Left kidney (tissue), 8 donors: ENCODE data around the gene RYR1. TPM values are rescaled to one million over a fixed set of nuclear protein-coding genes. Genes with fewer than 3 reads are reported as not detected.
A peak's percentile ranks its signal among the peaks of the same experiment; 100 is the strongest.

ENCODE experiments used
- DNase-seq: peaks from one replicate; pipeline ENCODE4 v3.0.0-alpha.2; 2013
- long read RNA-seq, 8 donors: transcript quantifications; one replicate each; lab custom pipeline, GENCODE V29; 2026
- polyA plus RNA-seq: library from polyadenylated mRNA; unstranded; fragments of 120-200 nt; gene quantifications from one replicate; pipeline ENCODE4 v1.2.1, GENCODE V29; 2013; ENCODE audit not compliant: insufficient read length

The RYR1 gene
- 9.6 TPM for polyA plus RNA-seq
- long read RNA-seq, donor 1 = 0 reads
- long read RNA-seq, donor 2, partial matches to known transcripts = 0 of 1 reads
- long read RNA-seq, donor 2, other reads (novel, unspliced or antisense) = 0 of 1 reads
- long read RNA-seq, donor 3 = 0 reads
- long read RNA-seq, donor 4 = 0 reads
- long read RNA-seq, donor 5 = 0 reads
- long read RNA-seq, donor 6 = 0 reads
- long read RNA-seq, donor 7 = 0 reads
- long read RNA-seq, donor 8 = 0 reads

DNA sequence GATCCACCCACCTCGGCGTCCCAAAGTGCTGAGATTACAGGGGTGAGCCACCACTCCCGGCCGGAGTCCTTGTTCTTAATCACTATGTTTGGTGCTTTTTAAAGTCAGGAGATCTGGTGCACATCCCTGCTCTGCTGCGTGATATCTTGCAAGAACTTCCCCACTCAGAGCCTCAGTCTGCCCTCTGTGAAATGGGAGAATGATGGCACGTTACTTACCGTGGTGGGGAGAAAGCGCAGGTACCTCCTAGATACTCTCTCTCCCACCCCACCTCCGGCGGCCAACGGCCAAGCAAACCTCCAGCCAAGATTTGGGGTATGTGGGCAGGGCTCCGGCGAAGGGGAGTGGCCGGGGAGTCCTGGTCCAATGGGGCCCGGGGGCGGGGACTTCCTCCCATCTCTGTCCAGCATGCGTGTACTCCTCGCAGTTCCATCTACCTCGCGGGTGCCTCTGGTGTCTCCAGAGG lies at the start of gene RYR1:
TSS of gene RYR1 (plus strand) at position 424 of the 466 bp plus-strand sequence. CDS start 139 bp downstream, outside the sequence.
- DNase-seq = peak; percentile 34

DNA sequence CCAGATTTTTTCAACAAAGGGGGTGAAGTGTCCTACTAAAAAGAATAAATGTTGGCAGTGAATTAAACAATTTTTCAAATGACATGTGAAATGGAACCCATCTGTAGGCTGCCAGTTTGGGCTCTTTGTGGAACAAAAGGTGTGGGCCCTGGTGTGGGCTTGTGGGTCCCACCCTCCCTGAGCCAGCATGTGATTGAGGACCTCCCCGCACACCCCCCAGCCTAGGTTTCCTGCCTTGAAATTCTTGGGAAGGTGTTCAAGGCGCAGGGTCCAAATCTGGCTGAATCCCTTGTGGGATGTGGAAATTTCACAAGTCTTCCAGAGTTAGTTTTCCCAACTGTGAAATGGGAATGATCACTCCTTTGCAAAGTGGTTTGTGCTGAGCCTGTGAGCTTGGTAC lies 49.7 kb upstream of the RYR1 start:
- no peak for DNase-seq

DNA sequence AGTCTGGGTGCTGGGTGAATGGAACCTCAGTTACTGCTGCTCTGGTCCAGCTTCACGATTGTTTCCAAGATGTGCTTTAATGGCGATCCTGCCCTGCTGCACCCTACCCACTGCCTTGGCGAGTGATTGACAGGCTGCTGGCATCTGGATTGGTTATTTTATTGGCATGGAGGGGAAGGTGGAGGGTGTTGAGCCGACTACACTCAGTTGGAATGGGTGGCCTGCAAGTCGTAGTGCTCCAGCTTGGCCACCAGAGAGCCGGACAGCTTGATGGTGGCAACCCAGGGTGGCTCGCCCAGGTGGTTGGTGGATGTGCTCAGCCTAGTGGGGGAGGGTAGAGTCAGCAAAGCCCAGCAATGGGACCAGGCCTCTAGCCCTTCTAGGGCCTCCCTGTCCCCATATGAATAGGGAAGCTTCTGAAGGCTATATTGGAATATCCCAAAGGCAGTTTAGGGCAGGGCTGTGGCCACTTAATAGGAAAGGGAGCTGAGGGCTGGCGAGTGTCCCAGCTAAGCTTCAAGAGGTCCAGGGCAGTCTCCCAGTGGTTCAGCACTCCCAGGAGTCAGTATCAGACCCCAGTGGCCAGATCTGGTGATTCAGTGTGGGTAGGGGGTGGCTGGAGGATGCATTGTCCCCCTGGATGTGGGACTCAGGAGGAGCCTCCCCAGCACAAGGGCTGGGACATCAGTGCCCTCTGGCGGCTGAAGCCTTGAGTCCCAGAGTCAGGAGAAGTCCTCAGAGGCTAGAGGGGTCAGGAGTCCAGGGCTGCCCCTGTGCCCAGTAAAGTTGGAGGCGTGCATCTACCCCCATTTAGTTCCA lies 49.1 kb upstream of the RYR1 start:
- DNase-seq = no peak

DNA sequence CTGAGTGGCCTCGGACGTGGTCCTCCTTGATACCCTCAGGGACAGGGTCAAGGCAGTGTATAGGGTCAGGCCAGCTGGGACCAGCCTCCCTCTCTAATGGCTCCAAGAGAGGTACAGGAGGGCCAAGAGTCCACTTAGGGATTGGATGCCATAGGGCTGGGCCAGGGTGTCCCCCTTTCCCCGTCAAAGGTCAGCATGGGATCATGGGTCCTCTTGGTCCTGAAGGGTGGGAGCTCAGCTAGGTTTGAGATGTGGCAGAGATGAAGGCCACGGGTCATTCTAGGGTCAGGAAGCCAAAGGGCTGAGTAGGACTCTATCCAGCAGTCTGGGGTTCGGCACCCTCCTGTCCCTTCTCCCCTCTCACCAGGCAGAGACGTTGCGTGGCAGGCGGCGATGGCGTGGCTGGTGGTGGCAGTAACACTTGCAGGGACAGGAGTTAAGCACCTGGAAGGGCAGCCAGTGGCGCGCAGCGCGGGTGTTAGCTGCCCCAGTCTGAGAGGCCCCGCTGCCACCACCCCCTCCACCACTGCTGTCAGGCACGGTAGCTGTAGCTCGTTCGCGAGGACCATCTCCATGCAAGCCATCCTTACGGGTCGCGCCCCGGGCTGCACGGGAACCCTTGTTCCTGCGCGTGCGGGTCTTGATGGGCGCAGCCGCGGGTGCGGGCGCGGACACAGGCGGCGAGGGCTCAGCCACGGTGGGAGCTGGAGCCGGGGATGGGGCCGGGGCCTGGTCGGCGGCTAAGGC lies 48.3 kb upstream of the RYR1 start:
- DNase-seq = no peak

DNA sequence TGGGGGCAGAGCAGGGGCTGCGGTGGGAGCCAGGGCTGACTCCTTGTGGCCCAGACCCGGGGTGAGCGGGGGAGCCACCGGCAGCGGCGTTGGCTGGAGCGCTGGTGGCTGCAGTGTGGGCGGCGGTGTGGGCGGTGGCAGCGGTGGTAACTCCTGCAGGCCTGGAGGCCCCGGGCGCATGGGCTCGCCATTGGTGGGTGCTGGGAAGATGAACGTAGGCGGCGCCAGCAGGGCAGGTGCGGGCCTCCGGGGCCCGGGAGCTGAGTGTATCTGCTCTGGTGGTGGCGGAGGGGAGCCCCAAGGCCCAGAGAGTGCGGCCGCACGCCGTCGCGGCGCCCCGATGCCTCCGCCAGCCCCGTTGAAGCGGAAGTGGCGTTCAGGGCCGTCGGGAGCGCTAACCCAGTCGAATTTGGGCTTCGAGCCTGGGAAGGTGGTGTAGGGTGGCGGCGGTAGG lies 47.7 kb upstream of the RYR1 start:
- DNase-seq = no peak

DNA sequence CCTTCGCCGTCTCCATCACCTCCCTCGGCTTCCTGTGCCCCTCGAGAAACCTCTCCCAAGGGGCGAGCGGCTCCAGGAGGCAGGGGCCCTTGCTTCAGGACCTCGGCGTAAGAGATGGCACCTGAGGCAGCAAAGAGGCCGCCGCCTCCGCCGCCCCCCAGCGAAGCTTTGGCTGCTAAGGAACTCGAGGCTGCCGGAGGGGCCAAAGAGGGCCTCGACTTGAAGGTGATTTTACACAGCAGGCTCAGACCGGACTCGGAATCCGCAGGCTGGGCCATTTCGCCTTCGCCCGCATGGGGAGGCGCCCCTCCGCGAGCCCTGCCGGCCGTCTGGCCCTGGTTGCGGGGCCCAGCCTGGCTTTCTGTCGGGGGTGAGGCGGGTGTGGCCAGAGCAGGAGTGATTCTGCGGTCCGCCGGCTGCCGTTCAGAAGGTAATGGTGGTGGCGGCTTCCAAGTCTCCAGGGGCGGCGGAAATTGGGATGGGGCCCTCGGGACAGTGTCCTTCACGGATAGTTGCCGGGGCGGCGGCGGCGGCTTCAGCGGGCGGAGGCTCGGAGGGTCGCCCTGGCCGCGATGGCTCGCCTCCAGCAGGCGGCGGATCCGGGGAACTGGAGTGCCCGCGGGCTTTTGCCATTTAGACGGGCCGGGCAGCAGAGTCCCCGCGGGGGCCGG lies 47.1 kb upstream of the RYR1 start:
- no peak for DNase-seq

DNA sequence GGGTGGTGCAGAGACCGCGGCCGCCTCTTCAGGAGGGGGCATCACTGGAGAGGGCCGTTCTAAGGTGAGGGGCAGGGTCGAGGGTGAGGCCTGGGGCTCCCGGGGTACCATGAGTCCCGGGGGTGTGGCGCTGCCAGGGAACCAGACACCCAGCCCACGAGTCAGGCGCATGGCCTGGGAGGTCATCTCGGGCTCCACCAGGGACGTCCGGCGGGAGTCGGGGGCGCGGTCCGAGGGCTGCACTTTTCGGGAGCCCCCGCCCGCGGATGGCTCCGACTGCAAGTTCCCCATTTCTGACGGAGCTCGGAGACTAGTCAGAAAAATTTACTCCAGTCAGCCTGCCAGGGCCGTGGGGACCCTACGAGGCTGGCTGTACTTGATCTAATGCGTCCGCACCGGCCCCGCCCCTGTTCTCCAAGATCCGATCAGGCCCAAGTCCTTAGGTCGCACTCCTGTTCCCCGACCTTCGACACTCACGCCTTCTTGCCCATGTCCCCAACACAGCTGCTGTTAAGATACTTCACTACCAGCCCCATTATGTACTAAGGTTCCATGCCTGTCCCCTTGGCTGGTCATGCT lies 46.4 kb upstream of the RYR1 start:
- no peak for DNase-seq

DNA sequence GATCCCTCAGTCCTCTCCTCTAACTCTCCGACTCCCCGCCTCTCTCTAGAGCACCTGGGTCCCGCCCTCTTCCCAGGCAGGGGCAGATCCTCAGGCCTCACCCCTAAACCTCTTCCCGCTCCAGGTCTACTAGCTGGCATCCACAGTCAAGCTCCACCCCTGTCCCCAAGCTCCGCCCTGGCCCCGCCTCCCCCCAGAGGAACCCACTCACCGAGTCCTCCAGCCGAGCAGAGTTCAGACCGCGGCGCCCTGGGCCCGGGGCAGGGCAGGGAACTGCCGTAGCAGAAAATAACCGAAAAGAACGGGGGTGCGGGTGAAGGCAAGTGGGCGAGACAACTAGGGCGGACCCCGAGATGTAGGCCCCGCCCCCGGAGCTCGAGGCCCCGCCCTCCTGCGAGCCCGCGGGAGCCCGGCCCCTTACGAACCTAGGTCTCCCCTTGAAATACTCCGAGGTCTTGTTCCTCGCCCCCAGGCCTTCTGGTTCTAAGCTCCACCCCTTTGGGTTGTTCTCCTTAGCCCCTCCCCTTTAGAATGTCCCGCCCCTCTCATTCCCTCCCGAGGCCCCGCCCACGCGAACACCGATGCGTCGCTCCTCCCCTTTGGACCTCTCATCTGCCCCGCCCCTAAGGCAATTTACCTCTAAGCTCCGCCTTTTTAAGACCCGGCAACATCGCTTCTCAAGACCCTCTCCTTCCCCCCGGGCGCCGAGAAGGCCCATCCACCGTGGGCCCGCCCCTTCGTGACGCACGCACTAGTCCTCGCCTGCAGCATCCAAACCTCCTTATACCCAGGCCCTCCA lies 45.7 kb upstream of the RYR1 start, which contains the start of gene GGN:
TSS of gene GGN (minus strand) at position 485 of the 799 bp plus-strand sequence. CDS start 773 bp downstream, outside the sequence.
- DNase-seq = peak; percentile 75

DNA sequence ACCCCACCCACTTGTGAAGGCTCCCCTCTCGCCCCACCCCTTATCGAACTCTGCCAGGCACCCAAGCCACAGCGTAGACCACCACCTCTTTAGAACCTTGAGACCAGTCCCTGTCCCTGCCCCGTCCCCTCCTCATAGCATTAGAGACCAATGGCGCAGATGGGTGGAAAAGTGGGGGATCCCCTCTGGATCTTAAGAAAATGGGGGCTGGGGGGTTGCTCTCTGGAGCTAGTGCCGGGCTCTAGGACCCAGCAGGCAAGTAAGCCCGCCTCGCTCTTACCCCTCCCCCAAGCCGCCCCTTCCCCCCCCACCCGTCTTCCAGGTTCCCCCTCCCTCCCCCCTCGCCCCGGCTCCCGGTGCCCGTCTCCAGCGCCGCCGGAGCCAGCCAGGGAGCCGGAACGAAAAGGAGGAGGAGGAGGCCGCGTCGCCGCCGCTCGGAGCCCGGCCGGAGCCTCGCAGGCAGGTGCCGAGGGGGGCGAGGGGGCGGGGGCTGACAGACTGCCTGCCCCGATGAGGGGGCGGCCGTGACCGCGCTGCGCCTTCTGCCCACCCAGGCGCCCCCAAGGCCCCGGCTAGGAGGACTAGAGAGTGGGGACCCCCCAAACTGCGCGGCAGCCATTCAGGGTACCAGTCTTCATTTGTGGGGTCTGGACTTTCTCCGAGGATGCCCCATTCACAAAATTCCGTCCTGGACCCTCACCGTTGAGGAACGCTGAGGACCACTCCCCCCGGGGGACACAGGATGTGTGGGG lies 45.0 kb upstream of the RYR1 start, which contains the start of gene SPRED3:
TSS of gene SPRED3 (plus strand) at position 349 of the 752 bp plus-strand sequence. CDS start 1,606 bp downstream, outside the sequence.
- DNase-seq = peak; percentile 65

DNA sequence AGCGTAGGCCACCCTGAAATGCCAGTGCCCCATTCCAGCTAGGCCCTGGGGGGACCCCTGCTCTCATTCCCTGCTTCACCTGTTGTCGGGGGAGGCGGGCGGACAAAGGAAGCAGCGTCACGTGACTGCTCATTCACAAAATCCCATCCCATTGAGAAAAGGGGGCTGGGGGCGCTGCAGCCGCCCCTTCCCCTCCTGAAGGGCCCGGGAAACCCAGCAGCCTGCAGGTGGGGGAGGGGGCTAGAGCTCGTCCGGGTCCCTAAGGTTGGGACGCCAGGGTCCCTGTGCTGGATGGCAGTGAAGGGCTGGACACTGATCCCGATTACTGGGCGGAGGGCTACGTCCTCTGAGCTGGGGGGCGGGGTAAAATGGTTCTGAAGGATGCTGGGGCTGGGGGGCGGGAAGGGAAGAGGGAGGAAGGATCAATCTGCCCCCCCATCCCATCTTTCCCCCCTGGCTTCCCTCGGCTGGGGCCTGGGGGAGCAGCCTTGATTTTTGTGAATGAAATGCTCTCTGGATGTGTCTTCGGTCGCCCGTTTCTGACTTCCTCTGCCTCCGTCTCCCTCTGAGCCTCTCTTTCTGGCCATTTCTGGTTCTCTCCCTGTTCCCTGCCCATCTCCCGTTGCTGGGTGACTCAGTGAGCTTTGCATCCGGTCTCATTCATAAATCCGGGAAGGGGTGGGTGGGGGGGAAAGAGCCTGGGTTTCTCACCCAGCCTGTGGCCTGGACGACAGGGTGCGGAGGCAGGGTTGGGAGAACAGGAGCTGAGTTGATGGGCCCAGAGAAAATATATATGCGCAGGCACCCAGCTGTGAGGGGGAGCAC lies 44.2 kb upstream of the RYR1 start:
- no peak for DNase-seq

DNA sequence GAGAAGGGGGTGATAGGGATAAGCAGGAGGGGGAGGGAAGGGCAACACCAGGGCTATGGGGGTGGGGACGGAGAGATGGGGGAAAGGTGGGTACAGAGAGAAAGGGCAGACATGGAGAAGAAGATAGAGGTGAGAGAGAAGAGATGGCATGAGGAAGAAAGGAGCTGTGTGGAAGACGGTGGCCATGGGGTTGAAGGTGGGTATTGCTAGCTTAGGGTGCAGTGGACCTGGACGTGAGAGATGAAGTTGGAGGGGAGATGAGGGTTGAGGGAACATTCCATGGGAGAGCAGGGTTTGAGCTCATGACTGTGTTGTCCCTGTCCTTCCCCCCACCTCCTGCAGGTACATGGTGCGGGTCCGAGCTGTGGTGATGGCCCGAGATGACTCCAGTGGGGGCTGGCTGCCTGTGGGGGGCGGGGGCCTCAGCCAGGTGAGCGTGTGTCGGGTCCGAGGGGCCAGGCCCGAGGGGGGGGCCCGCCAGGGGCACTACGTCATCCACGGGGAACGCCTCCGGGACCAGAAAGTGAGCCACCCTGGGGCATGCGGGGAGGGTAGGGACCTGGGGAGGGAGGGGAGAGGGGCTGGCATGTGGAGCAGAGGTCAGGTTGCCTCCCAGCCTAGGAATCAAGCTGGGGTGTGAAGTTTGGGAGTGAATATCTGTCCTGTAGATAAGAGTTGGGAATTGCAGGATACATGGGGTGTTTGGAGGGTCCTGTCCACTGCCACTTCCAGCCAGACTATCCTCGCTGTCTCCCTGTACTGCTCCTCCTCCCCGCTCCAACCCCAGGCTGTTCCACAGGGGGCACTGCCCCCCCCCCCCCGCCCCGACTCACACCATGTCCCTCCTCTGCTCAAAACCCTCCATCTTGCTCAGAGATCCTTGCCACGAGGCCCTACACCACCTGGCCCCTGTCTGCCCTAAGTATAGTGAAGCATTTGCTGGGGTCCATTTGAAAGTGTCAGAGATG lies 43.2 kb upstream of the RYR1 start:
- no peak for DNase-seq

DNA sequence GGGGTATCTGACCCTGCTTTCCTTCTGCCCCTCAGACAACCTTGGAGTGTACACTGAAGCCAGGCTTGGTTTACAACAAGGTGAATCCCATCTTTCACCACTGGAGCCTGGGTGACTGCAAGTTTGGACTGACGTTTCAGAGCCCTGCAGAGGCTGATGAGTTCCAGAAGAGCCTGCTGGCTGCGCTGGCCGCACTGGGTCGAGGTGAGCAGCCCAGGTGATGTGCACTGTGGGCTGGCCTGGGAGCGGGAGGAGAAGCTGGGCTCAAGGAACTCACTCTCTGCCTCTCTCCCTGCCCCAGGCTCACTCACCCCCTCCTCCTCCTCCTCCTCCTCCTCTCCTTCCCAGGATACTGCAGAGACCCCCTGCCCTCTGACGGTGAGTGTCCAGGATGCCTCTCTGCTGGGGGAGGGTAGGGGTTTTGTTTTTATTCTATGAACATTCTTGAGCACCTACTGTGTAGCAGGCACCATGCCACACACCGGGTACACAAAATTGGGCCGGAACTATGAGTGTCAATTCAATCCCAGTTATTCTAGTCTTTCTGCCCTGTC lies 41.5 kb upstream of the RYR1 start:
- DNase-seq = no peak

DNA sequence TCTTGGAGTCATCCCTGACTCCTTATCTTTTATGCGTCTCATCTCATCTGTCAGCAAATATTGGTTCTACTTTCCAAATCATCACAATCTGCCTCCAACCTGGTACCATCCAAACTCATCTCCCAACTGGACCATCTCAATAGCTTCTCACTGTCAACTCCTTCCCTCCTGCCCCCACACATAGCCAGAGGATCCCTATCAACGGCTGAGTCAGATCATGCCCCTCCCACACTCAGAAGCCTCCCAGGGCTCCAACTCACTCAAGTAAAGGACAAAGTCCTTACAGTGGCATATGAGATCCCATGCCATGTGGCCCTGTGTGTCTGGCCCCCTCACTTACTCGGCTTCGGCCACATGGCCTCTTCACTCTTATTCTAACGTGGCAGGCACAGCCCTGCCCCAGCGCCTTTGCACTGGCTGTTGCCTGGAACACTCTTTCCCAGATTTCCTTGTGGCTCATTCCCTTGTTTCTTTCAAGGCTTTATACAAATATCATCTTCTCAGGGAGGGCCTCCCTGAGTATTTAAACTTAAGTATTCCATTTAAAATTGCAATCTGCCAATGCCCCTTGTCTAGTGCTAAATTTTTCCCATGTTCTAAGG lies 40.7 kb upstream of the RYR1 start:
- no peak for DNase-seq

DNA sequence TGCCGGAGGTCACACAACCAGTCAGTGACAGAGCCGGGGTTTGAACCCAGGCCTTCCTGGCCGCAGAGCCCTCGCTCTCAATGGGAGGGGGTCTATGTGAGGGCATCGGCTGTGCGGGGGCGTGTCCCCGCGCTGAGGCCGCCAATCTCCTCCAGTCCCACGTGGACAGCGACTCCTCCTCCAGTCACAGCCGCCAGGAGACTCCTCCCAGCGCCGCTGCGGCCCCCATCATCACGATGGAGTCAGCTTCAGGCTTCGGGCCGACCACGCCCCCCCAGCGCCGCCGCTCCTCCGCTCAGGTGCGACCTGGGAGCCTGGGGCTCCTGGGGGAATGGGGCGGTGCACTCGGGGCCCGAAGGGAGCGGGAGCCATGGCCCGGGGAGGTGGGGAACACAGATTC lies 39.0 kb upstream of the RYR1 start:
- DNase-seq = no peak

DNA sequence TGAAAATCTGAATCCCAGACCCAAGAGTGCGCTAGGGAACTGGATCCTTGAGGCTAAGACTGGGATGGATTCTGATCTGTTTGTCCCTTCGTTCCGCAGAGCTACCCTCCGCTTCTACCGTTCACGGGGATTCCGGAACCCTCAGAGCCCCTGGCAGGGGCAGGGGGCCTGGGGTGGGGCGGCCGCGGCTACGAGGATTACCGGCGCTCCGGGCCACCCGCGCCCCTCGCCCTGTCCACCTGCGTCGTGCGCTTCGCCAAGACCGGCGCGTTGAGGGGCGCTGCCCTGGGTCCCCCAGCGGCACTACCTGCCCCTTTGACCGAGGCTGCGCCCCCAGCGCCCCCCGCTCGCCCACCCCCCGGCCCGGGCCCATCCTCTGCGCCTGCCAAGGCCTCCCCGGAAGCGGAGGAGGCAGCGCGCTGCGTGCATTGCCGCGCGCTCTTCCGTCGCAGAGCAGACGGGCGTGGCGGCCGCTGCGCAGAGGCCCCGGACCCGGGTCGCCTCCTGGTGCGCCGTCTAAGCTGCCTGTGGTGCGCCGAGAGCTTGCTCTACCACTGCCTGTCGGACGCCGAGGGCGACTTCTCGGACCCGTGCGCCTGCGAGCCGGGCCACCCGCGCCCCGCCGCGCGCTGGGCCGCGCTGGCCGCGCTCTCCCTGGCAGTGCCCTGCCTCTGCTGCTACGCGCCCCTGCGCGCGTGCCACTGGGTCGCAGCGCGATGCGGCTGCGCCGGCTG lies 37.9 kb upstream of the RYR1 start:
- DNase-seq = no peak

DNA sequence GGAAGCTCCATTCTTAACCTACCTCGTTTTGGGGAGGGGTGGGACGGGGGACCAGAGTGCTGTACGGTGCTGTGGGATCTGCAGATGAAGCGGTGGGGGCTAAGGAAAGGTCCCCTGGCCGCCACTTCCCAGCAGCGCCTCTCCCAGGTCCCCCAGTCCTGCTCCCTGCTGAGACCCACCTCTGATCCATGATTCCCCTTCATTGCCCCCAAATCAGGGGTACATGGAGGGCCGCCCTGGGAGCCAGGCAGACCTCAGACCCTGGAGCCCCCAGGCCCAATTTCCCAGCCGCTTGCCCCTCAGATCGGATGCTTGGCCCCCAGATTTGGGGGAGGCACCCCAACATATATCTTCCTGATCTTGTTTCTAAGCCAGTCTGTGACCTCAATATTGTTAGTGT lies 34.4 kb upstream of the RYR1 start:
- DNase-seq = no peak
